ENCODE results near the gene ZNF627. TPM values are rescaled to one million over a fixed set of nuclear protein-coding genes. Genes with fewer than 3 reads are reported as not detected.
"Not testable (repeated sequence)": the region's sequence is repeated elsewhere in the genome, so short reads cannot be mapped to it uniquely, and the experiment has no call there.

ZNF627 gene
- total and polyA plus RNA-seq, 4 donors: 2.5 to 12.2 (median 6.4) TPM

- intact Hi-C loops (cut with DNase I): no loop called here
- DNase-seq: no peak
- WGBS, 2 donors: 67 to 70% methylated on average over 5 of the region's 5 CpGs
These were observed 27.2 kb upstream of the ZNF627 start for GRCh38 chr19:11570039-11570462.

GRCh38 chr19:11573354-11573753 is 23.9 kb upstream of the ZNF627 start:
- H3K36me3 ChIP-seq (ENCODE audit: control insufficient read depth in 1 of 2, insufficient read depth in 2 of 2, low read length in 1 of 2); H3K4me1 ChIP-seq (ENCODE audit: control insufficient read depth in 1 of 2, insufficient read depth in 2 of 2, low read length in 2 of 2); DNase-seq; intact Hi-C loops (cut with DNase I); H3K9me3 ChIP-seq (ENCODE audit: control insufficient read depth, low read length); H3K27me3 ChIP-seq (ENCODE audit: control insufficient read depth in 1 of 2, insufficient read depth in 2 of 2, low read length in 1 of 2); H3K4me3 ChIP-seq (ENCODE audit: low read length in 2 of 2); ATAC-seq (ENCODE audit: low FRiP score); H3K27ac ChIP-seq (ENCODE audit: low read depth in 1 of 2, low read length in 2 of 2): not testable (repeated sequence)
- WGBS, 2 donors: 80 to 85% methylated on average over 6 of the region's 6 CpGs

More at GRCh38 chr19:11570039-11570462, 27.2 kb upstream of the ZNF627 start:
- no peaks in the 10 kb centered on the region for H3K27me3 ChIP-seq (ENCODE audit: control insufficient read depth in 1 of 2, insufficient read depth in 2 of 2, low read length in 1 of 2)
- H3K36me3 ChIP-seq (ENCODE audit: control insufficient read depth in 1 of 2, insufficient read depth in 2 of 2, low read length in 1 of 2): no peaks in the 10 kb centered on the region
- no peaks in the 10 kb centered on the region for H3K9me3 ChIP-seq (ENCODE audit: control insufficient read depth, low read length)
- H3K4me3 ChIP-seq (ENCODE audit: low read length in 2 of 2): no peak overlapping the region
- H3K4me1 ChIP-seq (ENCODE audit: control insufficient read depth in 1 of 2, insufficient read depth in 2 of 2, low read length in 2 of 2): no peaks in the 10 kb centered on the region
- no peak for ATAC-seq (ENCODE audit: low FRiP score)
- no peak overlapping the region for H3K27ac ChIP-seq (ENCODE audit: low read depth in 1 of 2, low read length in 2 of 2)

GRCh38 chr19:11573763-11574162 is 23.5 kb upstream of the ZNF627 start:
- H3K27me3 ChIP-seq (ENCODE audit: control insufficient read depth in 1 of 2, insufficient read depth in 2 of 2, low read length in 1 of 2); intact Hi-C loops (cut with DNase I); H3K9me3 ChIP-seq (ENCODE audit: control insufficient read depth, low read length); ATAC-seq (ENCODE audit: low FRiP score); H3K36me3 ChIP-seq (ENCODE audit: control insufficient read depth in 1 of 2, insufficient read depth in 2 of 2, low read length in 1 of 2); DNase-seq; H3K4me3 ChIP-seq (ENCODE audit: low read length in 2 of 2); H3K27ac ChIP-seq (ENCODE audit: low read depth in 1 of 2, low read length in 2 of 2); H3K4me1 ChIP-seq (ENCODE audit: control insufficient read depth in 1 of 2, insufficient read depth in 2 of 2, low read length in 2 of 2): not testable (repeated sequence)
- WGBS, 2 donors: 90 to 95% methylated on average over 4 of the region's 4 CpGs

GRCh38 chr19:11574689-11575088 is 22.6 kb upstream of the ZNF627 start:
- Histone ChIP-seq H3K9me3 (ENCODE audit: control insufficient read depth, low read length) (no peaks in the 10 kb centered on the region), H3K27ac (ENCODE audit: low read depth in 1 of 2, low read length in 2 of 2) (no peak overlapping the region), H3K4me3 (ENCODE audit: low read length in 2 of 2) (no peak overlapping the region), H3K4me1 (ENCODE audit: control insufficient read depth in 1 of 2, insufficient read depth in 2 of 2, low read length in 2 of 2) (no peaks in the 10 kb centered on the region), H3K36me3 (ENCODE audit: control insufficient read depth in 1 of 2, insufficient read depth in 2 of 2, low read length in 1 of 2) (no peaks in the 10 kb centered on the region), H3K27me3 (ENCODE audit: control insufficient read depth in 1 of 2, insufficient read depth in 2 of 2, low read length in 1 of 2) (no peaks in the 10 kb centered on the region)
- DNase-seq (no peak), ATAC-seq (ENCODE audit: low FRiP score) (no peak)
- intact Hi-C loops (cut with DNase I): no loop called here
- 88 to 92% methylated on average over 8 to 9 of the region's 9 CpGs for WGBS, 2 donors

GRCh38 chr19:11576227-11576626 is 21.1 kb upstream of the ZNF627 start:
- Histone ChIP-seq H3K36me3 (ENCODE audit: control insufficient read depth in 1 of 2, insufficient read depth in 2 of 2, low read length in 1 of 2) (no peaks in the 10 kb centered on the region), H3K27me3 (ENCODE audit: control insufficient read depth in 1 of 2, insufficient read depth in 2 of 2, low read length in 1 of 2) (no peaks in the 10 kb centered on the region), H3K4me3 (ENCODE audit: low read length in 2 of 2) (no peak overlapping the region), H3K9me3 (ENCODE audit: control insufficient read depth, low read length) (no peaks in the 10 kb centered on the region), H3K4me1 (ENCODE audit: control insufficient read depth in 1 of 2, insufficient read depth in 2 of 2, low read length in 2 of 2) (no peaks in the 10 kb centered on the region), H3K27ac (ENCODE audit: low read depth in 1 of 2, low read length in 2 of 2) (no peak overlapping the region)
- DNase-seq (no peak), ATAC-seq (ENCODE audit: low FRiP score) (no peak)
- 92 to 93% methylated on average over 15 of the region's 15 CpGs for WGBS, 2 donors
- intact Hi-C loops (cut with DNase I): no loop called here

GRCh38 chr19:11577451-11578257 is 19.6 kb upstream of the ZNF627 start, which contains the start of gene ACP5:
Gene ACP5 (minus strand): TSS chr19:11577645. CDS start chr19:11577317, 328 bp downstream.
- Histone ChIP-seq H3K4me1 (ENCODE audit: control insufficient read depth in 1 of 2, insufficient read depth in 2 of 2, low read length in 2 of 2) (no peaks in the 10 kb centered on the region), H3K9me3 (ENCODE audit: control insufficient read depth, low read length) (no peaks in the 10 kb centered on the region), H3K27me3 (ENCODE audit: control insufficient read depth in 1 of 2, insufficient read depth in 2 of 2, low read length in 1 of 2) (no peaks in the 10 kb centered on the region), H3K27ac (ENCODE audit: low read depth in 1 of 2, low read length in 2 of 2) (no peak within 1 kb of the TSS), H3K4me3 (ENCODE audit: low read length in 2 of 2) (no peak within 1 kb of the TSS), H3K36me3 (ENCODE audit: control insufficient read depth in 1 of 2, insufficient read depth in 2 of 2, low read length in 1 of 2) (no peaks in the 10 kb centered on the region)
- WGBS, 2 donors: 76 to 78% methylated on average over 18 of the region's 18 CpGs
- intact Hi-C loops (cut with DNase I): no loop called here
- ATAC-seq (ENCODE audit: low FRiP score) (no peak), DNase-seq (peak in 1 of 2 donors; percentile 63)

- no peaks in the 10 kb centered on the region for H3K36me3 ChIP-seq (ENCODE audit: control insufficient read depth in 1 of 2, insufficient read depth in 2 of 2, low read length in 1 of 2)
- DNase-seq (peak in 1 of 2 donors; percentile 86), ATAC-seq (ENCODE audit: low FRiP score) (peak; percentile 30)
- intact Hi-C loops (cut with DNase I): no loop called here
- H3K27ac ChIP-seq (ENCODE audit: low read depth in 1 of 2, low read length in 2 of 2): no peak overlapping the region
- H3K4me1 ChIP-seq (ENCODE audit: control insufficient read depth in 1 of 2, insufficient read depth in 2 of 2, low read length in 2 of 2): no peaks in the 10 kb centered on the region
- no peaks in the 10 kb centered on the region for H3K9me3 ChIP-seq (ENCODE audit: control insufficient read depth, low read length)
- H3K27me3 ChIP-seq (ENCODE audit: control insufficient read depth in 1 of 2, insufficient read depth in 2 of 2, low read length in 1 of 2): no peaks in the 10 kb centered on the region
- no peak overlapping the region for H3K4me3 ChIP-seq (ENCODE audit: low read length in 2 of 2)
- whole genome bisulfite sequencing, 2 donors: 16 to 19% methylated on average over 49 to 62 of the region's 62 CpGs
These were observed 18.8 kb upstream of the ZNF627 start for GRCh38 chr19:11578258-11579142.

- Histone ChIP-seq H3K27me3 (ENCODE audit: control insufficient read depth in 1 of 2, insufficient read depth in 2 of 2, low read length in 1 of 2) (no peaks in the 10 kb centered on the region), H3K4me1 (ENCODE audit: control insufficient read depth in 1 of 2, insufficient read depth in 2 of 2, low read length in 2 of 2) (no peaks in the 10 kb centered on the region), H3K36me3 (ENCODE audit: control insufficient read depth in 1 of 2, insufficient read depth in 2 of 2, low read length in 1 of 2) (no peaks in the 10 kb centered on the region), H3K4me3 (ENCODE audit: low read length in 2 of 2) (no peak overlapping the region), H3K9me3 (ENCODE audit: control insufficient read depth, low read length) (no peaks in the 10 kb centered on the region), H3K27ac (ENCODE audit: low read depth in 1 of 2, low read length in 2 of 2) (no peak overlapping the region)
- DNase-seq (no peak), ATAC-seq (ENCODE audit: low FRiP score) (no peak)
- WGBS, 2 donors: 70 to 71% methylated on average over 4 of the region's 4 CpGs
- intact Hi-C loops (cut with DNase I): no loop called here
These were observed 17.2 kb upstream of the ZNF627 start for GRCh38 chr19:11580116-11580515.

Measured in aorta (tissue), 5 donors.